ENCODE results near the gene SRSF1. TPM values are rescaled to one million over a fixed set of nuclear protein-coding genes. Genes with fewer than 3 reads are reported as not detected.

The SRSF1 gene
- total and polyA plus RNA-seq, 2 donors (not counting 1 experiment from before 2014, with no cell fraction given) = 191 to 307 TPM

DNA sequence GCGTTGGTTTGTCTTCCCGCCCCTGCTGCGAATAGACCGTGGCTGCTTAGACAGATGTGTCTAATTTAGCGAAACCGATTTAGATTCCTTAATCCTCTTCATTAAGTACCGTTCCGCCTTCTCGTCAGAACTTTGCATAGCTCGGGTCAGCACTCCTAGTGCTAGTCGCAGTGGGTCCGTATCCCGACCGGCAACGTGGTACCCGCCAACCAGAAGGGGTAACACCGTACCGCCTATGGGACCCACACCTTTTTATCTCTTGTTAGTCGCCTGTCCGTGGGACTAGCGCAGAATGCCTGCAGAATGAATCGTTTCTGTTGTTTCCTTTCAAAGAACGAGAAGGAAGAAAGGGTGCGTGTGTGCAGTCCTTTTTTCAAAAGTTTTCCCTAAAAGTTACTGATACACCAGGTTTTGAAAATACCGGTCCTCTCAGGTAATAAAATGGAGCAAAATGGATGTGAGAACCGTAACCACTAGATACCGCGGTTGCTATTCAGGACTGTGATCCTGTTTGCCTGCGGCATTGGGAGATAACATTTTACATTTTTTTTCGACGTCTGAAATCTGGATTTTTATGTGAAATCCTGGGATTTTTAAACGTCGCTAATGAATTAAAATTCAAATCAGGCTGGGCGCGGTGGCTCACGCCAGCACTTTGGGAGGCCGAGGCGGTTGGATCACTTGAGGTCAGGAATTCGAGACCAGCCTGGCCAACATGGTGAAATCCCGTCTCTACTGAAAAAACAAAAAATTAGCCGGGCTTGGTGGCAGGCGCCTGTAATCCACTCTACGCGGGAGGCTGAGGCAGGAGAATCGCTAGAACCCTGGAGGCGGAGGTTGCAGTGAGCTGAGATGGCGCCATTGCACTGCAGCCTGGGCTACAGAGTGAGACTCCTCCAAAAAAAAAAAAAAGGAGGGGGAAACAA is 998 bp upstream of the SRSF1 start:
- H3K79me2 ChIP-seq (ENCODE audit: control insufficient read depth, insufficient read depth, low read length) = peaks cover 40% of the 10 kb centered on the region
- H3K4me3 ChIP-seq (replicated peaks in 1 of 4; ENCODE audit: control extremely low read depth in 1 of 4, insufficient read depth in 1 of 4, low read depth in 3 of 4, low read length in 4 of 4) = peak overlapping the region; percentile 83 to 99 (median 90)
- peaks cover 6% of the 10 kb centered on the region for H4K20me1 ChIP-seq (ENCODE audit: control insufficient read depth, extremely low read depth, insufficient read depth, low read length)
- DNase-seq (ENCODE audit: low read depth in 2 of 2) = no peak
- H3K36me3 ChIP-seq (ENCODE audit: control insufficient read depth, insufficient read depth, low read length) = peaks cover 12% of the 10 kb centered on the region
- peak overlapping the region; percentile 83 for H3K4me2 ChIP-seq (ENCODE audit: extremely low read depth, insufficient read depth, low read length)
- H3K27me3 ChIP-seq (ENCODE audit: control insufficient read depth, insufficient read depth, low read length) = no peaks in the 10 kb centered on the region
- H3K9ac ChIP-seq (ENCODE audit: insufficient read depth, low read length) = peak overlapping the region; percentile 92
- peak overlapping the region; percentile 82 for H2AFZ ChIP-seq (ENCODE audit: low read length)
- no peaks in the 10 kb centered on the region for H3K9me3 ChIP-seq (ENCODE audit: control insufficient read depth, insufficient read depth, low read depth, low read length)
- peak overlapping the region; percentile 96 for H3K27ac ChIP-seq (ENCODE audit: insufficient read depth, low read length)
- TF ChIP-seq EZH2 (IDR thresholded peaks at IDR 0.05; ENCODE audit: low read length, missing control alignments) = no peak
- TF ChIP-seq, protein P1, sequence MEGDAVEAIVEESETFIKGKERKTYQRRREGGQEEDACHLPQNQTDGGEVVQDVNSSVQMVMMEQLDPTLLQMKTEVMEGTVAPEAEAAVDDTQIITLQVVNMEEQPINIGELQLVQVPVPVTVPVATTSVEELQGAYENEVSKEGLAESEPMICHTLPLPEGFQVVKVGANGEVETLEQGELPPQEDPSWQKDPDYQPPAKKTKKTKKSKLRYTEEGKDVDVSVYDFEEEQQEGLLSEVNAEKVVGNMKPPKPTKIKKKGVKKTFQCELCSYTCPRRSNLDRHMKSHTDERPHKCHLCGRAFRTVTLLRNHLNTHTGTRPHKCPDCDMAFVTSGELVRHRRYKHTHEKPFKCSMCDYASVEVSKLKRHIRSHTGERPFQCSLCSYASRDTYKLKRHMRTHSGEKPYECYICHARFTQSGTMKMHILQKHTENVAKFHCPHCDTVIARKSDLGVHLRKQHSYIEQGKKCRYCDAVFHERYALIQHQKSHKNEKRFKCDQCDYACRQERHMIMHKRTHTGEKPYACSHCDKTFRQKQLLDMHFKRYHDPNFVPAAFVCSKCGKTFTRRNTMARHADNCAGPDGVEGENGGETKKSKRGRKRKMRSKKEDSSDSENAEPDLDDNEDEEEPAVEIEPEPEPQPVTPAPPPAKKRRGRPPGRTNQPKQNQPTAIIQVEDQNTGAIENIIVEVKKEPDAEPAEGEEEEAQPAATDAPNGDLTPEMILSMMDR (conservative IDR thresholded peaks at IDR 0.05 in 1 of 2, IDR thresholded peaks at IDR 0.05 in 1 of 2; ENCODE audit: low read depth in 1 of 2, low read length in 2 of 2) = no peak
- H3K4me1 ChIP-seq (ENCODE audit: control insufficient read depth, extremely low read depth, insufficient read depth, low read length) = peaks cover 14% of the 10 kb centered on the region

DNA sequence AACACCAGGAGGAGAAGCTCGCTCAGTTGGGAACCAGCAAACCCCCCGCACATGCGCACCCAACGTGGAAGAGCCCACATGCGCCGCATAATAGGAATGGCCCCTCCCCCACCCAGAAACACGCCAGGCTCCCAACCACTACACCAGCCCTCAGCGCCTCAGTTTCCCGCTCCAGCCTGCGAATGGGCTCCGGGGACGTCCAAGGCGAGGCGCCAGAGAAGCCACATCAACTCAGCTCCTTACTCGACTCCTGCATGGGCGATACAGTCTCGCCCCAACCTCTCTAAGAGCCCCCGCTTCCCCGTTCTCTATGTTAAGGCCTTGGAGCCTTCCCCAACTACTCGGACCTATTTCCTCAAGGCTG is 504 bp downstream of the SRSF1 start:
- peak overlapping the region; percentile 96 for H3K27ac ChIP-seq (ENCODE audit: insufficient read depth, low read length)
- peaks cover 55% of the 10 kb centered on the region for H3K79me2 ChIP-seq (ENCODE audit: control insufficient read depth, insufficient read depth, low read length)
- H2AFZ ChIP-seq (ENCODE audit: low read length) = no peak overlapping the region
- peaks cover 12% of the 10 kb centered on the region for H3K36me3 ChIP-seq (ENCODE audit: control insufficient read depth, insufficient read depth, low read length)
- peak overlapping the region; percentile 92 for H3K9ac ChIP-seq (ENCODE audit: insufficient read depth, low read length)
- peak overlapping the region; percentile 83 to 99 (median 90) for H3K4me3 ChIP-seq (replicated peaks in 1 of 4; ENCODE audit: control extremely low read depth in 1 of 4, insufficient read depth in 1 of 4, low read depth in 3 of 4, low read length in 4 of 4)
- no peaks in the 10 kb centered on the region for H3K27me3 ChIP-seq (ENCODE audit: control insufficient read depth, insufficient read depth, low read length)
- H3K4me2 ChIP-seq (ENCODE audit: extremely low read depth, insufficient read depth, low read length) = peak overlapping the region; percentile 28
- peaks cover 14% of the 10 kb centered on the region for H3K4me1 ChIP-seq (ENCODE audit: control insufficient read depth, extremely low read depth, insufficient read depth, low read length)
- peaks cover 7% of the 10 kb centered on the region for H4K20me1 ChIP-seq (ENCODE audit: control insufficient read depth, extremely low read depth, insufficient read depth, low read length)
- TF ChIP-seq EZH2 (IDR thresholded peaks at IDR 0.05; ENCODE audit: low read length, missing control alignments) = no peak
- TF ChIP-seq, protein P1 (conservative IDR thresholded peaks at IDR 0.05 in 1 of 2, IDR thresholded peaks at IDR 0.05 in 1 of 2; ENCODE audit: low read depth in 1 of 2, low read length in 2 of 2) = no peak
- no peaks in the 10 kb centered on the region for H3K9me3 ChIP-seq (ENCODE audit: control insufficient read depth, insufficient read depth, low read depth, low read length)
- DNase-seq (ENCODE audit: low read depth in 2 of 2) = peak; percentile 70 to 81

DNA sequence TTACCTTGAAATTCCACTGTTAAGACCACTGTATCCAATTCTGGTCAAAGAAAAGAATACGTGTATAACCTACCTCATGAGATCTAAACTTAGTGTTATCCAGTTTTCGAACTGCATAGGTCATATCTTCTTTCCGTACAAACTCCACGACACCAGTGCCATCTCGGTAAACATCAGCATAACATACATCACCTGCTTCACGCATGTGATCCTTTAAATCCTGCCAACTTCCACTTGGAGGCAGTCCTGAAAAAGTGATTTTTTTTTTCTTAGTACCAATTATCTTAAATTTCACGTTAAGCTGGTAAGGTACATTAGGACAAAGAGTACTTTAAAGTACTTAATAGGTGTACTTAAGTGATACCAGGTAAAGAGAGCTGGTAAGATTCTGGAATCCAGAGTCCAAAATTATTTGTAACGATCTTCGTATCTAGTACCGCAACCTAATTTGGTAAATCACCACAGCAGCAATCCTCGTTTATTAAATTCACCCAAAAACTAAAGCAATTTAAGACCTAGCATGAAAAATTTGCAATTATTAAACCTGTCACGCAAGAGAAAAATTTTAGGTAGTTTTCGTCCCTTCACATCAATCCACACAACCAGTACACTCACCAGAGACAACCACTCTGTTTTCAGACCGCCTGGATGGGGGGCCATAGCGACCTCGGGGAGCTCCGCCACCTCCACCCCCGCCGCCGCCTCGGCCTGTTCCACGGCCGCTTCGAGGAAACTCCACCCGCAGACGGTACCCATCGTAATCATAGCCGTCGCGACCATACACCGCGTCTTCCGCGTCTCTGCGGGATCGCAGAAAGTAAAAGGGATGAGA is 1.1 kb downstream of the SRSF1 start:
- peaks cover 56% of the 10 kb centered on the region for H3K79me2 ChIP-seq (ENCODE audit: control insufficient read depth, insufficient read depth, low read length)
- no peak for DNase-seq (ENCODE audit: low read depth in 2 of 2)
- H3K27me3 ChIP-seq (ENCODE audit: control insufficient read depth, insufficient read depth, low read length) = no peaks in the 10 kb centered on the region
- H3K9ac ChIP-seq (ENCODE audit: insufficient read depth, low read length) = peak overlapping the region; percentile 92
- H3K36me3 ChIP-seq (ENCODE audit: control insufficient read depth, insufficient read depth, low read length) = peaks cover 12% of the 10 kb centered on the region
- TF ChIP-seq EZH2 (IDR thresholded peaks at IDR 0.05; ENCODE audit: low read length, missing control alignments) = no peak
- no peak overlapping the region for H2AFZ ChIP-seq (ENCODE audit: low read length)
- peak overlapping the region; percentile 83 to 99 (median 90) for H3K4me3 ChIP-seq (replicated peaks in 1 of 4; ENCODE audit: control extremely low read depth in 1 of 4, insufficient read depth in 1 of 4, low read depth in 3 of 4, low read length in 4 of 4)
- H3K9me3 ChIP-seq (ENCODE audit: control insufficient read depth, insufficient read depth, low read depth, low read length) = no peaks in the 10 kb centered on the region
- H4K20me1 ChIP-seq (ENCODE audit: control insufficient read depth, extremely low read depth, insufficient read depth, low read length) = peaks cover 7% of the 10 kb centered on the region
- peak overlapping the region; percentile 96 for H3K27ac ChIP-seq (ENCODE audit: insufficient read depth, low read length)
- peaks cover 14% of the 10 kb centered on the region for H3K4me1 ChIP-seq (ENCODE audit: control insufficient read depth, extremely low read depth, insufficient read depth, low read length)
- peak overlapping the region; percentile 100 for H3K4me2 ChIP-seq (ENCODE audit: extremely low read depth, insufficient read depth, low read length)

Data from fibroblast of lung (primary cell).